Adrenal gland (tissue), 5 donors: ENCODE results near the gene GIPR.

Source experiments
- CTCF ChIP-seq, 6 experiments: fragments of 450-650 bp in 4 of 6; fragments of 200-600 bp in 2 of 6; sonication (generic) in 1 of 6; IDR thresholded peaks; 1 replicate in 5 of 6; 2 replicates in 1 of 6; pipeline versions ENCODE4 v1.5.1 to v1.8.0; 2016 to 2021; ENCODE audit warnings: antibody characterized with exemption in 6 of 6, mild to moderate bottlenecking in 2 of 6, moderate library complexity in 1 of 6
- POLR2A ChIP-seq, 2 donors: fragments of 450-650 bp; IDR thresholded peaks; one replicate each; pipeline ENCODE4 v1.6.1; 2017; ENCODE audit warnings: antibody characterized with exemption in 2 of 2, mild to moderate bottlenecking in 2 of 2, moderate library complexity in 1 of 2
- donor health status: DM: no; HTN: no; CAD: no.

- TF ChIP-seq POLR2A (IDR thresholded peaks at IDR 0.05) (no peak), CTCF (IDR thresholded peaks at IDR 0.05) (no peak)
These were observed 42.5 kb downstream of the GIPR start for GRCh38 chr19:45710356-45711130.
